Adrenal gland (tissue), 5 donors: ENCODE results near the gene ZNF670.
"Not testable (repeated sequence)": the region's sequence is repeated elsewhere in the genome, so short reads cannot be mapped to it uniquely, and the experiment has no call there.

Experiments used
- CTCF ChIP-seq, 6 experiments: fragments of 450-650 bp in 4 of 6; fragments of 200-600 bp in 2 of 6; sonication (generic) in 1 of 6; IDR thresholded peaks; 1 replicate in 5 of 6; 2 replicates in 1 of 6; pipeline versions ENCODE4 v1.5.1 to v1.8.0; 2016 to 2021; ENCODE audit warnings: antibody characterized with exemption in 6 of 6, mild to moderate bottlenecking in 2 of 6, moderate library complexity in 1 of 6
- POLR2A ChIP-seq, 2 donors: fragments of 450-650 bp; IDR thresholded peaks; one replicate each; pipeline ENCODE4 v1.6.1; 2017; ENCODE audit warnings: antibody characterized with exemption in 2 of 2, mild to moderate bottlenecking in 2 of 2, moderate library complexity in 1 of 2
- donor health status: DM: no; HTN: no; CAD: no.

GRCh38 chr1:247126166-247126565, 47.6 kb upstream of the ZNF670 start:
- TF ChIP-seq CTCF, POLR2A (IDR thresholded peaks at IDR 0.05): not testable (repeated sequence)
